Stimulated activated CD4-positive, alpha-beta T cell treated with anti-CD3 and anti-CD28 coated beads, Interleukin-4, amount 100 ng/mL, for 24 hours (primary cell): Measurements from ENCODE around the gene PCID2.

Experiments
- DNase-seq: peaks from one replicate; pipeline ENCODE4 v3.0.0-alpha.2; 2020

PCID2 gene

GRCh38 chr13:113186061-113186900 is 22.2 kb downstream of the PCID2 start:
- peak; percentile 38 for DNase-seq

DNA sequence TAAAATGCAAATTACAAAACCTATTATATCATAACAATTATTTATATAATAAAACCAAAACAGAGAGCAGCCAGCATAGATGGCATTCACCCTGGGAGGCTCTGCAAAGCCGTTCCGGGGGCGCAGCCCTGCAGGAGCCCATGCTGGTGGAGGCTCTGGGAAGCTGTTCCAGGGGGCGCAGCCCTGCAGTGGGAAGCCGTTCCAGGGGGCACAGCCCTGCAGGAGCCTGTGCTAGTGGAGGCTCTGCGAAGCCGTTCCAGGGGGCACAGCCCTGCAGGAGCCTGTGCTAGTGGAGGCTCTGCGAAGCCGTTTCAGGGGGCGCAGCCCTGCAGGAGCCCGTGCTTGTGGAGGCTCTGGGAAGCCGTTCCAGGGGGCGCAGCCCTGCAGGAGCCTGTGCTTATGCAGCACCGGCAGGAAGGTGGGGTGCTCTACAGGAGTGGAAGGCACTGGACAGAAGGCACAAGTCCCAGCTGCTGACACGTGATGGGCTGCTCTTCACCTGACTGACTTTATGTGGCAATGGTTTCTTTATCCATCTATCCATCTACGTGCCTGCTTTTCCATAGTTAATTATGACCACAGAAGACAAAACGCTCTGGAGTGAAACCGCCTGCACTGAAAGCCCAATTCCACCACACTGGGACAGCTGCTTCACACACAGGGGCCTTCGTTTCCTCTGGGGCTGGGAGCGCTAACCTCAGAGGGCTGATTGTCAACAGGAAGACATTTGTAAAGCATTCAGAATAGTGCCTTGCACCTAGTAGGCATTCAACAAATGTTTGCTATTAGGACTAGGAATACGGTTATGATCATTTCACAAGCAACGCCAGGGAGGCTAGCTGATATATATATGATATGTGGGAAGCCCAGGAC is 23.7 kb downstream of the PCID2 start:
- DNase-seq = no peak

DNA sequence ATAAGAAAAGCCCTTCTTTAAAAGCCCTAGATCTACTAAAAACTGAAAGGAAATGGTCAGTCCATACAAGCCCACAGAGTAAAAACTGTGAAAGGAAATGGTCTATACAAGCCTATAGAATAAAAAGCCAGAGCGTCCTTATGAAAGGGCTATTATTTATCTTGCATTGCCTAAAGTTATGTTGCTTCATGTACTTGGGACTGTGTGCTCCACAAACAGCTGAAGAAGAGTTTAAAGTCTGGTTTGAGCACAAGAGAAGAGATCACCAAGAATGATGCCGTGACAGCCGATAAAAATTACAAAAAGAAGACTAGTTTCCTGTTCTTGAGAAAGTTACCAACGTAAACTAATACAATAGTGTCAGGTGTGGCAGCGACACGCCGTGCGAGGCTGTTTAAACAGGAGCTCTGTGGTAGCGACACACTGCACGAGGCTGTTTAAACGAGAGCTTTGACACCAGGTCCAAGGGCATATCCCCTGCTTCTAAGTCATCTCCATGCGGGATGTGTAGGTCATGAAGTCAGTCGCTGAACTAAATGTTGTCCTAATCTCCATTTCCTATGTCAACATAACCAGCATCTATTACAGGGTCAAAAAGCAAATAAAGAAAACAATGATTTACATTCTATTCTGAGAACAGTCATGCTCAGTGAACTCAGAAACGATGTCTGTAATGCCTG is 24.9 kb downstream of the PCID2 start:
- no peak for DNase-seq

- no peak for DNase-seq
These were observed 26.4 kb downstream of the PCID2 start for GRCh38 chr13:113182046-113182445.

- DNase-seq = no peak
These were observed 28.9 kb downstream of the PCID2 start for GRCh38 chr13:113179374-113180230.

- DNase-seq = no peak
These were observed 29.6 kb downstream of the PCID2 start for GRCh38 chr13:113178896-113179167.

DNA sequence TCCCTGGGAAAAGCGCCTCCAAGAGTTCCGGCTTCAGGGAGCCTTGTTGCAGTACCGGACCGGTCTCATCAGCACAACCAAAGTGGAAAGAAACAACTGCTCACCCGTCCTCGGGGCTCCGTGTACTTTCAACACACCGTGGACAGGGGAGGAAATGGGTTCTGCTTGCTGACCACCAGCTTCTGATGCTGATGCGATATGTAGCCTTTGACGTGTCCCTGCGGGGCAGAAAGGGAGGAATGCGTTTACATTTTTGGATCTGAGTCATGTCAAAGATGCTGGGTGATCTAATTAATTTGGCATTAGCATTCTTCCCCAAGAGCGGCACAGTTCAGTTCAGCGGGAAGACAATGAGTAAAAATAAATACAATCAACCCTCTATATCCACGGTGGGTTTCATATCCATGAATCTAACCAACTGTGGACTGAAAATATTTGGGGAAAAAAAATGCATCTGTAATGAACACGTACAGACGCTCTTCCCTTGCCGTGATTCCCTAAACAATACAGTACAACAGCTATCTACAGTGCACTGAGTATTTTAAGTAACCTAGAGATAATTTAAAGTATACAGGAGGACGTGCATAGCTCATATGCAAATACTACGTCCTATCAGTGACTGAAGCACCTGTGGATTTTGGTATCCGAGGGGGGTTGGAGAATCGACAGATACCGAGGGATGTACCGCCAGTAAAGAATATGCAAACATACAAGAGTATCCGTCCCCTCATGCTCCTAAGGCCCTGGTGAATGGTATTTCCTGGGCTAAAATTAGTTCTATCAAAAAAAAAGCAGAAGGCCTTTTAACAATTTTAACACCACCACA is 30.2 kb downstream of the PCID2 start:
- DNase-seq = no peak

- no peak for DNase-seq
These were observed 31.6 kb downstream of the PCID2 start for GRCh38 chr13:113176822-113177221.

GRCh38 chr13:113176280-113176679 is 32.2 kb downstream of the PCID2 start:
- peak; percentile 46 for DNase-seq

DNA sequence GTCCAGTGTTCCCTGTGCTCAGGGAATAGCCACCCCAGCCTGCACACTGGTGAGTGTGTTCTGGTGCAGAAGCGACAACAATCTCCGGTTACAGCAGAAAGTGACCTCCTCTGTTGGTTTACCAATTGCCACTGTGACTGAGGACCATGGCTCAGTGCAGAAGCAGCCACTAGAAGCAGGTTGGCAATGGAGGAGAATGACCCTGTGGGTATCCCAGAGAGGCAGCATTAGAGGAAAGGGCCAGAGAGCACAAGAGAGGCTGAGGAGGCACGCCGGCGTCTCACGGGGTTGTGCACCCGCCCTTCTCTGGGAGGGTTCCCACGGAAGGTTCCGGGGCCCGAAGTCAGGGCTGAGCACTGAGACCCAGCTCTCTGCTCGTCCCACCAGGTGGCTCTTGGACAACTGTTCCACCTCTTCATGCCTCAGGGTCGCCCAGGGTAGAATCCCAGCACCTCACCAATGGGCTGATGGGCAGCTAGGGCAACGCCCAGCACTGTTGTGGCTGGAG is 36.0 kb downstream of the PCID2 start:
- no peak for DNase-seq

DNA sequence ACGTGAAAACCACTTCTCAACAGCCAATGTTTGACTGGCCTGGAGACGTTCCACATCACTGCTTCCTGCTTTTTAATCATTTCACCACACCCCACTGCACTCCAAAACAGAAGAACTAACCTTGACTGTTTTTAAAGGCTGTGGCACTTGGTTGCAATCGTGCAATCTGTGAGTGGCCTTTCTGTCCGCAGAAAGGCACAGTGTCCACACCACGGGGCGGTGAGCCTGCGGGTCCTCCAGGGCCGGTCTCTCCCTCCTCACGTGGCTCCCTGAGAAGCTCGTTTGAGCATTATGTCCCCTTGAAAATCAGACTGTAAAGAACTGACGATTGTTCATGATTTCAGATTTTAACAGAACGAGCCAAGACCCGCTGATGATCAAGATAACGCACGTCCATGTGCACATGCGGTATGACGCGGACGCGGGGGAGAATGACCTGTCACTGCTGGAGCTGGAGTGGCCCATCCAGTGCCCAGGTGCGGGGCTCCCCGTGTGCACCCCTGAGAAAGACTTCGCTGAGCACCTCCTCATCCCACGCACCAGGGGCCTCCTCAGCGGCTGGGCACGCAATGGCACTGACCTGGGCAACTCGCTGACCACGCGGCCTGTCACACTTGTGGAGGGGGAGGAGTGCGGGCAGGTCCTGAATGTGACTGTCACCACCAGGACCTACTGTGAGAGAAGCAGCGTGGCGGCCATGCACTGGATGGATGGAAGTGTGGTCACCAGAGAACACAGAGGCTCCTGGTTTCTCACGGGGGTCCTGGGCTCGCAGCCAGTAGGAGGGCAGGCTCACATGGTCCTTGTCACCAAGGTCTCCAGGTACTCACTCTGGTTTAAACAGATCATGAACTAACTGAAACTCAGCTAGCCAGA is 37.0 kb downstream of the PCID2 start:
- DNase-seq = no peak

GRCh38 chr13:113170511-113170910 is 38.0 kb downstream of the PCID2 start:
- no peak for DNase-seq

DNA sequence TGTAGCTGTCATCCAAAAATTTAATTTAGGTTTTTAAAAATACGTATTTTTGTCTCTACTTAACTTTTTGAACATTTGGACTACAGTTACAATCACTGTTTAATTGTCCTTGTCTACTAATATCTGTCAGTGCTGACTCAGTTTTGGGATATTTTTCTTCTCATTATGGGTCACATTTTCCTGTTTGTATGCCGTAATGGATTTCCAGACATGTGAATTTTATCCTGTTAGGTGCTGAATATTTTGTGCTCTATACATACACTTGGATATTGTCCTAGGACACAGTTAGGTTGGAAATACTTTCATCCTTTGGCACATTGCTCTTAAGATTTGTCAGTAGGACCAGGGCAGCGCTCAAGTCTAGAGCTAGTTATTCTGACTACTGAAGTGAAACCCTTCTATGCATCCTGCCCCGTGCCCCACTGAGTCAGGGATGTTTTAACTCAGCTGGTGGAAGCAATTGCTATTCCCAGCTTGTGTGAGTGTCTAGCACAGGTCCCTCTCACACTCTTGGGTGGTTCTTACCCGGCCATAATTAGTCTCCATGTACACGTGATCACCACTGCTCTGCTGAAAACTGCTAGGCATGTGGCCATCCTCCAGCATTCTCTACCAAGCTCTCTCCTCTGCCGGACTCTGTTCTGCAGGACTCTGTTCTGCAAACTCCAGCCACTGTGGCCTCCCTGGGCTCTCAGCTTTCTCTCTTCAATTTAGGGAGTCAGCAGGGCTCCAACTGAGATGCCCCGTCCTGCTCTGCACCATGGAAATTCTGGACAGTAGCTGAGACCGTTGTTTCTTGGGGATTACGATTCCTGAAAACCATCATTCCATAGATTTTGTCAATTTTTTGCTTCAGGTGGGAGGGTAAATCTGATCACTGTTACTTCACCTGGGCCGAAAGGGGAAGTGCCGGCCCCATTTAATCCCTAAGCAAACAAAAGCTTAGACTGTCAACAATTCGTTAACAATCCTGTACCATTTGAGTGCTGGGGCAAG is 38.9 kb downstream of the PCID2 start:
- no peak for DNase-seq

- no peak for DNase-seq
These were observed 40.3 kb downstream of the PCID2 start for GRCh38 chr13:113168211-113168610.

- DNase-seq = no peak
These were observed 40.9 kb downstream of the PCID2 start for GRCh38 chr13:113167575-113167974.

- no peak for DNase-seq
These were observed 41.3 kb downstream of the PCID2 start for GRCh38 chr13:113167155-113167554.

DNA sequence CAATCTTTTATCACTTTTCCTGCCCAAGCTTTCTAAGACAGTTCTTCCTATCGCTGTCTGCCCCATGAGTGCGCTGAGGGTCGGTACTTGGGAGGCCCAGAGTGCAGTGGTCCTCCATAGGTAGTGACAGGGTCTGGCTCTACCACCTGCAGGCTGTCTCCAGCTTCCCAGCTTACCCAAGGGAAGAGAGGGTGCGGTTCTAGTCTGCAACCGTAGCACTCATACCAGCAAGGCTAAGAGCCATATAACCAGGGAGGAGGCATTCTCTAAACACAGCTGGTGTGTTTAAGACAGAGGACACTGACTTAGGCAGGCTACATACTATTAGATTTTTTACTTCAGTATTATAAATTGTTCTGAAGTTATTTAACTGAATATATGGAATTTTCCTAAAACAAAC is 41.8 kb downstream of the PCID2 start:
- DNase-seq = no peak

DNA sequence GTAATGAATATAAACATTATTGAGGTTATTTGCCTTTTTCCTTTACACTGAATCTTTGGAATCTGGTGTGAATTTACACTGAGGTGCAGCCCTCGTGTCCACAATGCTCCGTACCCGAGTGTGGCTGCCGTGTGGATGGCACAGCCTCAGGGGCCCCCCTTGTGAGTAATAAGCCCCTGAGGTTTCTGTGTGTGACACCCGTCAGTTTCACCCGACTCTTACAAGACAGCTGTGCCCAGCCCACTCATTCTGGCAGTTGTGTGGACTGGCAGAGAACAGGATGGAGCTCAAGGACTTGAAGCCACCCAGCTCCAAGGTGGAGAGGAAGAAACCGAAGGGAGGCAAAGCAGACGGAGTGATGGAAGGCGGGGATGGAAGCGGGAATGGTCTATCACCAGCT is 42.2 kb downstream of the PCID2 start:
- no peak for DNase-seq

GRCh38 chr13:113164492-113164891 is 44.0 kb downstream of the PCID2 start:
- no peak for DNase-seq
